Keratinocyte (primary cell): ENCODE measurements around the gene TRIM27. TPM values are rescaled to one million over a fixed set of nuclear protein-coding genes. Genes with fewer than 3 reads are reported as not detected.
A peak's percentile ranks its signal among the peaks of the same experiment; 100 is the strongest.
"Not testable (repeated sequence)": the region's sequence is repeated elsewhere in the genome, so short reads cannot be mapped to it uniquely, and the experiment has no call there.

ENCODE experiments used
- DNase-seq: peaks from one replicate; pipeline ENCODE4 v3.0.0-alpha.2; 2011; ENCODE audit warnings: low read depth, missing footprints, low spot score
- FAIRE-seq: peaks from 2 replicates; lab custom pipeline; 2011; peaks lifted over from hg19 to GRCh38; lab: Jason Lieb, UNC
- H2AFZ ChIP-seq: 2 replicates; pipeline ENCODE4 v1.6.0; 2012; ENCODE audit warnings: low read length, control low read depth, inconsistent platforms; ENCODE audit not compliant: control insufficient read depth
- H3K27ac ChIP-seq: 2 replicates; pipeline ENCODE4 v1.5.1; 2011; ENCODE audit warnings: low read length; ENCODE audit not compliant: control insufficient read depth, insufficient read depth
- H3K27me3 ChIP-seq: 3 replicates; pipeline ENCODE4 v1.6.0; 2011; ENCODE audit warnings: low read length; ENCODE audit not compliant: control insufficient read depth, insufficient read depth; ENCODE audit errors: extremely low read depth
- H3K36me3 ChIP-seq, 2 experiments: 2 replicates in 1 of 2; 3 replicates in 1 of 2; pipeline ENCODE4 v1.5.1; 2011; ENCODE audit warnings: low read length in 2 of 2, mild to moderate bottlenecking in 1 of 2; ENCODE audit not compliant: control insufficient read depth in 2 of 2, insufficient read depth in 2 of 2; ENCODE audit errors: extremely low read depth in 1 of 2
- H3K4me1 ChIP-seq: 3 replicates; pipeline ENCODE4 v1.5.1; 2011; ENCODE audit warnings: low read length; ENCODE audit not compliant: control insufficient read depth, insufficient read depth; ENCODE audit errors: extremely low read depth
- H3K4me2 ChIP-seq: 3 replicates; pipeline ENCODE4 v1.6.0; 2011; ENCODE audit warnings: low read depth, low read length; ENCODE audit not compliant: control insufficient read depth, insufficient read depth; ENCODE audit errors: extremely low read depth
- H3K4me3 ChIP-seq, 3 experiments: fragments of 200-600 bp in 1 of 3; sonication (generic) in 1 of 3; 2 replicates in 2 of 3; 3 replicates in 1 of 3; pipeline ENCODE4 v1.5.1; 2011 to 2016; ENCODE audit warnings: low read length in 3 of 3, mild to moderate bottlenecking in 3 of 3, control low read depth in 2 of 3, inconsistent platforms in 1 of 3, low read depth in 1 of 3, mixed read lengths in 1 of 3, mixed run types in 1 of 3, moderate library complexity in 1 of 3; ENCODE audit not compliant: control insufficient read depth in 2 of 3, insufficient read depth in 2 of 3; ENCODE audit errors: extremely low read depth in 1 of 3
- H3K79me2 ChIP-seq: 2 replicates; pipeline ENCODE4 v1.6.0; 2012; ENCODE audit warnings: low read length; ENCODE audit not compliant: control insufficient read depth, insufficient read depth
- H3K9ac ChIP-seq: 3 replicates; pipeline ENCODE4 v1.6.0; 2011; ENCODE audit warnings: low read length; ENCODE audit not compliant: control insufficient read depth, insufficient read depth; ENCODE audit errors: extremely low read depth
- H3K9me1 ChIP-seq: 3 replicates; pipeline ENCODE4 v1.6.0; 2011; ENCODE audit warnings: low read length; ENCODE audit not compliant: control insufficient read depth, insufficient read depth; ENCODE audit errors: extremely low read depth
- H3K9me3 ChIP-seq: 2 replicates; pipeline ENCODE4 v1.5.1; 2012; ENCODE audit warnings: low read depth, low read length; ENCODE audit not compliant: control insufficient read depth
- H4K20me1 ChIP-seq: 3 replicates; pipeline ENCODE4 v1.6.0; 2011; ENCODE audit warnings: low read length; ENCODE audit not compliant: control insufficient read depth, insufficient read depth; ENCODE audit errors: extremely low read depth
- CTCF ChIP-seq, 3 experiments: IDR thresholded peaks in 1 of 3; conservative IDR thresholded peaks in 1 of 3; optimal IDR thresholded peaks in 1 of 3; 2 replicates in 2 of 3; 3 replicates in 1 of 3; pipeline versions ENCODE3 to v1.5.1; 2011; ENCODE audit warnings: low read length in 3 of 3, mild to moderate bottlenecking in 3 of 3, moderate library complexity in 2 of 3, control low read depth in 1 of 3, inconsistent platforms in 1 of 3; ENCODE audit not compliant: insufficient read depth in 2 of 3; ENCODE audit errors: extremely low read depth in 1 of 3
- EZH2 ChIP-seq: IDR thresholded peaks from one replicate; pipeline ENCODE4 v1.6.1; 2012; ENCODE audit warnings: inconsistent platforms, mild to moderate bottlenecking, low read length, moderate library complexity
- dilution Hi-C: fragments of 300-500 bp; cut with MboI; formaldehyde crosslinking; loops from one replicate; pipeline ENCODE4 v1.7.0; 2020; ENCODE audit warnings: low sequenced_read_pairs; ENCODE audit not compliant: extremely low pct_ligation_motif_present
- polyA minus RNA-seq, 3 experiments: library from RNA; depleted of rRNA, polyadenylated mRNA; stranded (reverse); fragments of >200 nt; gene quantifications; 1 replicate in 1 of 3; 2 replicates in 1 of 3; 3 replicates in 1 of 3; pipeline ENCODE4 v1.2.3, GENCODE V29; 2011
- polyA plus RNA-seq, 5 experiments: library from polyadenylated mRNA; depleted of rRNA in 3 of 5; stranded (reverse) in 3 of 5; stranded (forward) in 1 of 5; unstranded in 1 of 5; fragments of >200 nt; gene quantifications; 1 replicate in 1 of 5; 2 replicates in 3 of 5; 3 replicates in 1 of 5; pipeline versions ENCODE4 v1.2.1 to v1.2.3, GENCODE V29; 2011 to 2012; ENCODE audit warnings: missing spikeins in 2 of 5, low read depth in 1 of 5, low replicate concordance in 1 of 5

The TRIM27 gene
- polyA plus RNA-seq (43.5 to 49.2 TPM (median 47.3 TPM) in 3 replicates), polyA minus RNA-seq (32.3 to 57.3 TPM (median 52.7 TPM) in 3 replicates)
- polyA plus RNA-seq (2011; ENCODE audit: low read depth), result 5.5 TPM
- polyA plus RNA-seq (2011; cell fraction: cytosol; rRNA removed), result 30.1 and 42.0 TPM in 2 replicates
- 74.0 and 75.2 TPM in 2 replicates for polyA plus RNA-seq (2011; cell fraction: nucleus; rRNA removed)
- 21.2 and 34.1 TPM in 2 replicates for polyA plus RNA-seq (2012; ENCODE audit: low replicate concordance)
- polyA minus RNA-seq (2011; cell fraction: cytosol; rRNA and poly(A)+ RNA removed), result 51.0 TPM
- polyA minus RNA-seq (2011; cell fraction: nucleus; rRNA and poly(A)+ RNA removed), result 33.6 and 36.6 TPM in 2 replicates

- Histone ChIP-seq H3K27ac (peak within 1 kb of the TSS; percentile 96), H3K36me3 (peaks cover 17 to 23% of the 10 kb centered on the region in 2 experiments), H2AFZ (peak within 1 kb of the TSS; percentile 89), H3K4me2 (peak within 1 kb of the TSS; percentile 98), H3K79me2 (peaks cover 43% of the 10 kb centered on the region), H3K9ac (peak within 1 kb of the TSS; percentile 90), H3K4me3 (peak within 1 kb of the TSS; percentile 86 to 99 (median 90)), H4K20me1 (peaks cover 12% of the 10 kb centered on the region), H3K27me3 (no peaks in the 10 kb centered on the region), H3K4me1 (peaks cover 10% of the 10 kb centered on the region), H3K9me3 (no peaks in the 10 kb centered on the region), H3K9me1 (peaks cover 5% of the 10 kb centered on the region)
- dilution Hi-C loops, result no loop called here
- TF ChIP-seq CTCF (optimal IDR thresholded peaks at IDR 0.05 in 1 of 3, IDR thresholded peaks at IDR 0.05 in 1 of 3, conservative IDR thresholded peaks at IDR 0.05 in 1 of 3; ENCODE audit: extremely low read depth in 1 of 3, insufficient read depth in 2 of 3, low read length in 3 of 3) (no peak), EZH2 (no peak)
- FAIRE-seq (no peak), DNase-seq (no peak)
Observed at GRCh38 chr6:28923318-28924102, at the start of gene TRIM27. TRIM27 (minus strand) TSS chr6:28923985; CDS start chr6:28923632, 353 bp downstream.

GRCh38 chr6:28970056-28970455 lies 46.3 kb upstream of the TRIM27 start:
- H2AFZ ChIP-seq, H3K27me3 ChIP-seq, H3K9me1 ChIP-seq, H3K4me3 ChIP-seq, H3K4me2 ChIP-seq, H3K79me2 ChIP-seq, H3K27ac ChIP-seq, H3K9me3 ChIP-seq, dilution Hi-C loops, FAIRE-seq, H3K4me1 ChIP-seq, H3K9ac ChIP-seq, H4K20me1 ChIP-seq, DNase-seq, H3K36me3 ChIP-seq: not testable (repeated sequence)
